A549 (cell line): ENCODE measurements around the gene TCF7L1. TPM values are rescaled to one million over a fixed set of nuclear protein-coding genes. Genes with fewer than 3 reads are reported as not detected.

ENCODE experiments used
- ATAC-seq, 2 experiments: fragments of 200-7000 bp in 1 of 2; fragments of >200 bp in 1 of 2; cut with Nextera tagmentation in 1 of 2; cut with Tn5 transposase in 1 of 2; 3 replicates each; pipeline versions ENCODE4 v1.8.0 to v1.9.1; 2018 to 2020; ENCODE audit warnings: mild to moderate bottlenecking in 1 of 2, moderate library complexity in 1 of 2
- CTCF ChIA-PET: fragments of 300-600 bp; sonication (Branson Sonifier 250); formaldehyde crosslinking; extraction: SDS; loops from one replicate; lab custom pipeline; 2021; ENCODE audit warnings: antibody characterized with exemption, inconsistent platforms; lab: Yijun Ruan, JAX
- POLR2A ChIA-PET: fragments of 350-600 bp; formaldehyde crosslinking; extraction: SDS; loops from one replicate; lab custom pipeline; 2021; ENCODE audit warnings: antibody characterized with exemption, inconsistent platforms; lab: Yijun Ruan, JAX
- DNase-seq, 2 experiments: peaks; one replicate each; pipeline versions ENCODE4 v3.0.0 to v3.0.0-alpha.2; 2011 to 2016; ENCODE audit warnings: low read depth in 1 of 2, low spot score in 1 of 2
- FAIRE-seq: peaks from 2 replicates; lab custom pipeline; 2011; peaks lifted over from hg19 to GRCh38; lab: Jason Lieb, UNC
- H3K27ac ChIP-seq, 2 experiments: fragments of >200 bp; sonication (Bioruptor Twin); formaldehyde crosslinking; 3 replicates each; pipeline ENCODE4 v1.5.1; 2016 to 2017
- H3K4me1 ChIP-seq: fragments of >200 bp; sonication (Bioruptor Twin); formaldehyde crosslinking; 3 replicates; pipeline ENCODE4 v1.6.1; 2016
- H3K4me2 ChIP-seq: fragments of >200 bp; sonication (Bioruptor Twin); formaldehyde crosslinking; 3 replicates; pipeline ENCODE4 v1.6.1; 2016
- H3K4me3 ChIP-seq: fragments of >200 bp; sonication (Bioruptor Twin); formaldehyde crosslinking; 3 replicates; pipeline ENCODE4 v1.5.1; 2016
- H3K9me3 ChIP-seq: fragments of >200 bp; sonication (Bioruptor Twin); formaldehyde crosslinking; 3 replicates; pipeline ENCODE4 v1.6.1; 2016
- BCL3 ChIP-seq: fragments of >200 bp; sonication (Bioruptor Twin); formaldehyde crosslinking; IDR thresholded peaks from 3 replicates; pipeline ENCODE4 v1.6.1; 2016
- BHLHE40 ChIP-seq: IDR thresholded peaks from 2 replicates; pipeline ENCODE4 v1.6.1; 2012; ENCODE audit warnings: low read depth, low read length, inconsistent platforms
- CHD4 ChIP-seq: fragments of 200-600 bp; sonication (generic); IDR thresholded peaks from 2 replicates; pipeline ENCODE4 v1.6.1; 2016; ENCODE audit warnings: antibody characterized with exemption, mild to moderate bottlenecking, borderline replicate concordance
- EHMT2 ChIP-seq: fragments of 200-600 bp; sonication (generic); IDR thresholded peaks from 2 replicates; pipeline ENCODE4 v1.6.1; 2016; ENCODE audit warnings: antibody characterized with exemption, low read depth, mild to moderate bottlenecking, moderate library complexity
- EP300 ChIP-seq, 2 experiments: fragments of >200 bp; sonication (Bioruptor Twin); formaldehyde crosslinking; IDR thresholded peaks; 2 replicates in 1 of 2; 3 replicates in 1 of 2; pipeline ENCODE4 v1.6.1; 2016 to 2017
- ESRRA ChIP-seq: fragments of 150-350 bp; IDR thresholded peaks from 2 replicates; pipeline ENCODE4 v1.6.1; 2014; ENCODE audit warnings: mild to moderate bottlenecking, low read length, borderline replicate concordance
- FOSL2 ChIP-seq, 2 experiments: fragments of 450-650 bp in 1 of 2; fragments of >200 bp in 1 of 2; sonication (Bioruptor Twin) in 1 of 2; formaldehyde crosslinking; IDR thresholded peaks; 2 replicates each; pipeline versions ENCODE4 v1.5.0 to v1.6.1; 2016 to 2020; ENCODE audit warnings: mild to moderate bottlenecking in 1 of 2, moderate library complexity in 1 of 2
- JUN ChIP-seq, 2 experiments: fragments of >200 bp; sonication (Bioruptor Twin); formaldehyde crosslinking; IDR thresholded peaks; 2 replicates in 1 of 2; 3 replicates in 1 of 2; pipeline ENCODE4 v1.6.1; 2016 to 2017
- MYC ChIP-seq: IDR thresholded peaks from 2 replicates; pipeline ENCODE4 v1.6.1; 2012; ENCODE audit warnings: mild to moderate bottlenecking, inconsistent platforms, low read length, improper control_type of control experiment, borderline replicate concordance
- NPAS2 ChIP-seq: fragments of 250-450 bp; sonication (Bioruptor Pico); IDR thresholded peaks from 2 replicates; pipeline ENCODE4 v1.8.0; 2022; ENCODE audit warnings: mild to moderate bottlenecking, moderate library complexity, borderline replicate concordance
- PBX3 ChIP-seq: IDR thresholded peaks from 2 replicates; pipeline ENCODE4 v1.6.1; 2012
- POLR2A ChIP-seq: IDR thresholded peaks from 2 replicates; pipeline ENCODE4 v1.6.1; 2012; ENCODE audit warnings: mild to moderate bottlenecking, low read length
- POLR2AphosphoS2 ChIP-seq: conservative IDR thresholded peaks from 2 replicates; pipeline ENCODE4 v1.6.1; 2012; ENCODE audit warnings: low read length, improper control_type of control experiment, inconsistent platforms
- RAD21 ChIP-seq, 2 experiments: fragments of >200 bp in 1 of 2; sonication (Bioruptor Twin) in 1 of 2; formaldehyde crosslinking in 1 of 2; IDR thresholded peaks in 1 of 2; conservative IDR thresholded peaks in 1 of 2; 2 replicates in 1 of 2; 3 replicates in 1 of 2; pipeline ENCODE4 v1.6.1; 2012 to 2018; ENCODE audit warnings: inconsistent platforms in 1 of 2
- RARB ChIP-seq: fragments of 250-450 bp; sonication (Bioruptor Pico); IDR thresholded peaks from 2 replicates; pipeline ENCODE4 v1.8.0; 2021; ENCODE audit warnings: mild to moderate bottlenecking, moderate library complexity
- RCOR1 ChIP-seq: fragments of 150-350 bp; IDR thresholded peaks from 2 replicates; pipeline ENCODE4 v1.6.1; 2014; ENCODE audit warnings: antibody characterized with exemption, low read length, low read depth
- RNF2 ChIP-seq: fragments of 200-600 bp; sonication (generic); IDR thresholded peaks from 2 replicates; pipeline ENCODE4 v1.6.1; 2016; ENCODE audit warnings: low read depth, mild to moderate bottlenecking, antibody characterized with exemption, moderate library complexity, borderline replicate concordance
- ZFP36 ChIP-seq: fragments of 450-650 bp; IDR thresholded peaks from 2 replicates; pipeline ENCODE4 v1.6.1; 2014; ENCODE audit warnings: borderline replicate concordance; ENCODE audit not compliant: partially characterized antibody
- WGBS: methylation state at CpG from one replicate; pipeline ENCODE4 v1.1.6; 2017; ENCODE audit errors: missing lambda C conversion rate; 5-methylcytosine and 5-hydroxymethylcytosine counted together
- polyA plus RNA-seq, 4 experiments: library from polyadenylated mRNA; depleted of rRNA in 3 of 4; stranded (reverse); fragments of >200 nt; fragmentation: RNase III in 1 of 4; extraction: RNeasy Plus Mini Kit Qiagen cat#74134 plus additional on column Dnase treatment in 1 of 4; gene quantifications; 2 replicates in 3 of 4; 3 replicates in 1 of 4; pipeline ENCODE4 v1.2.3, GENCODE V29; 2011 to 2017
- TF ChIP-seq, protein P1 (sequence below): IDR thresholded peaks from 2 replicates; pipeline ENCODE4 v1.6.1; 2012
- TF ChIP-seq, protein P2 (sequence below): fragments of 250-450 bp; sonication (Bioruptor Pico); IDR thresholded peaks from 2 replicates; pipeline ENCODE4 v1.5.0; 2020; ENCODE audit warnings: low read depth, mild to moderate bottlenecking, moderate library complexity

Gene TCF7L1
- polyA plus RNA-seq, 2 of the 4 experiments (the other 2 are of a cell fraction), result 0.68 to 4.4 TPM

DNA sequence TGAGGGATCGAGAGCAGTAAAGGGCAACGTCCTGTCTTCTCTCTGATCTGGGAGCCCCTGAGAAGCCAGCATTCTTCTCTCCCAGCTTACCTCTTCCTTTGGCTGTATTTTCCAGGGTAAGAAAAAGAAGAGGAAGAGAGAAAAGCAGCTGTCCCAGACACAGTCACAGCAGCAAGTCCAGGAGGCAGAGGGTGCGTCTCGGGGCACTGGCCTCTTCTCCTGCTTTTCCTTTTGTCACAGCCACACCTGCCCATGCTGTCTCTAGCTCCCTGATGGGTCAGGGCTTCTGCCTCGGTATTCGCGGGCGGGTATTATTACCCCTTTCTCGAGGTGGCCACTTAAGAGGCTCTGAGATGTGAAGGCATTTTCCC lies 174.3 kb downstream of the TCF7L1 start:
- Histone ChIP-seq H3K4me3 (no peak overlapping the region), H3K27ac (no peak overlapping the region), H3K4me2 (no peak overlapping the region), H3K4me1 (peaks cover 5% of the 10 kb centered on the region; the same call in 1 of the 3 replicates), H3K9me3 (no peaks in the 10 kb centered on the region)
- TF ChIP-seq, protein P1, sequence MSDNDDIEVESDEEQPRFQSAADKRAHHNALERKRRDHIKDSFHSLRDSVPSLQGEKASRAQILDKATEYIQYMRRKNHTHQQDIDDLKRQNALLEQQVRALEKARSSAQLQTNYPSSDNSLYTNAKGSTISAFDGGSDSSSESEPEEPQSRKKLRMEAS, result no peak
- TF ChIP-seq RCOR1, result no peak
- no peak for TF ChIP-seq RAD21 (conservative IDR thresholded peaks at IDR 0.05 in 1 of 2, IDR thresholded peaks at IDR 0.05 in 1 of 2)
- TF ChIP-seq CHD4, result no peak
- no peak for TF ChIP-seq ZFP36
- TF ChIP-seq RNF2, result no peak
- ChIA-PET CTCF (interaction anchor here (0.6 to 14.5 kb wide), 6 partner anchors 9 to 243 kb away, joined by 3 to 371 read pairs (median 4); no protein-coding TSS in a partner anchor), POLR2A (no interaction called here)
- ATAC-seq (no peak), DNase-seq (no peak), FAIRE-seq (no peak)
- WGBS, result 83% methylated on average over 9 of the region's 9 CpGs

GRCh38 chr2:85308201-85308600 lies 175.0 kb downstream of the TCF7L1 start:
- Histone ChIP-seq H3K4me2 (no peak overlapping the region), H3K4me3 (no peak overlapping the region), H3K27ac (no peak overlapping the region), H3K9me3 (no peaks in the 10 kb centered on the region), H3K4me1 (peaks cover 5% of the 10 kb centered on the region; the same call in 1 of the 3 replicates)
- POLR2A ChIA-PET, result no interaction called here
- ATAC-seq (no peak), FAIRE-seq (no peak), DNase-seq (no peak)
- CTCF ChIA-PET, result interaction anchor here (1.2 to 4.7 kb wide), 3 partner anchors 9 to 242 kb away, joined by 3 to 77 read pairs (median 4); no protein-coding TSS in a partner anchor
- TF ChIP-seq FOSL2 (IDR thresholded peaks at IDR 0.05) (0 out of 2 replicates have a peak, but pooled peaks have one; percentile 9), FOSL2 (CRISPR knock-in tag; IDR thresholded peaks at IDR 0.05) (no peak), EHMT2 (no peak)
- 86% methylated on average over 5 of the region's 6 CpGs for WGBS

DNA sequence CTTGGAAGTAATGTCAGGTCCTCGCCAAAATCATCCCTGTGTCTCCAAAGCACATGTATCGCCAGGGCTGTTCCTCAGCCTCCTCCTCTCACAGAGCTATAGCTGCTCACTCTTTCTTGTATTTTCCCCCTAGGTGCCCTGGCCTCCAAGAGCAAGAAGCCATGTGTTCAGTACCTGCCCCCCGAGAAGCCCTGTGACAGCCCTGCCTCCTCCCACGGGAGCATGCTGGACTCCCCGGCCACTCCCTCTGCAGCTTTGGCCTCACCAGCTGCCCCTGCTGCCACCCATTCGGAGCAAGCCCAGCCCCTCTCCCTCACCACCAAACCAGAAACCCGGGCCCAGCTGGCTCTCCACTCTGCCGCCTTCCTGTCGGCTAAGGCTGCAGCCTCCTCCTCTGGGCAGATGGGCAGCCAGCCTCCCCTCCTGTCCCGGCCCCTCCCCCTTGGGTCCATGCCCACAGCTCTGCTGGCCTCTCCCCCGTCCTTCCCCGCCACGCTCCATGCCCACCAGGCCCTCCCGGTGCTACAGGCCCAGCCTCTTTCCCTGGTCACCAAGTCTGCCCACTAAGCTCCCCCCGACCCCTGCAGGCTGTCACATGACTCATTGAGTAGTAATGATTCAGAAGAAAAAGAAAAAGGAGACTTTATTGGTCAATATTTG lies 175.8 kb downstream of the TCF7L1 start:
- ChIA-PET POLR2A (interaction anchor here (1.2 kb wide), 1 partner anchor 45 kb away, joined by 4 read pairs; the partner anchor contains the start of genes ELMOD3 and RETSAT), CTCF (interaction anchor here (1.2 to 4.7 kb wide), 4 partner anchors 10 to 243 kb away, joined by 3 to 77 read pairs (median 8); no protein-coding TSS in a partner anchor)
- H3K27ac ChIP-seq, result peak overlapping the region in 1 of 2 experiments; percentile 2; a peak in 1 of 6 replicates
- ATAC-seq (peak; percentile 21 to 35; a peak in 4 of 6 replicates), DNase-seq (no peak), FAIRE-seq (no peak)
- 73% methylated on average over 14 of the region's 15 CpGs for WGBS
- peaks cover 5% of the 10 kb centered on the region; the same call in 1 of the 3 replicates for H3K4me1 ChIP-seq
- H3K9me3 ChIP-seq, result no peaks in the 10 kb centered on the region
- TF ChIP-seq JUN (IDR thresholded peaks at IDR 0.05) (no peak), FOSL2 (IDR thresholded peaks at IDR 0.05) (no peak), FOSL2 (CRISPR knock-in tag; IDR thresholded peaks at IDR 0.05) (peak; percentile 19; the same call in 1 of the 2 replicates), MYC (no peak), RNF2 (no peak)
- no peak overlapping the region for H3K4me3 ChIP-seq
- no peak overlapping the region for H3K4me2 ChIP-seq

DNA sequence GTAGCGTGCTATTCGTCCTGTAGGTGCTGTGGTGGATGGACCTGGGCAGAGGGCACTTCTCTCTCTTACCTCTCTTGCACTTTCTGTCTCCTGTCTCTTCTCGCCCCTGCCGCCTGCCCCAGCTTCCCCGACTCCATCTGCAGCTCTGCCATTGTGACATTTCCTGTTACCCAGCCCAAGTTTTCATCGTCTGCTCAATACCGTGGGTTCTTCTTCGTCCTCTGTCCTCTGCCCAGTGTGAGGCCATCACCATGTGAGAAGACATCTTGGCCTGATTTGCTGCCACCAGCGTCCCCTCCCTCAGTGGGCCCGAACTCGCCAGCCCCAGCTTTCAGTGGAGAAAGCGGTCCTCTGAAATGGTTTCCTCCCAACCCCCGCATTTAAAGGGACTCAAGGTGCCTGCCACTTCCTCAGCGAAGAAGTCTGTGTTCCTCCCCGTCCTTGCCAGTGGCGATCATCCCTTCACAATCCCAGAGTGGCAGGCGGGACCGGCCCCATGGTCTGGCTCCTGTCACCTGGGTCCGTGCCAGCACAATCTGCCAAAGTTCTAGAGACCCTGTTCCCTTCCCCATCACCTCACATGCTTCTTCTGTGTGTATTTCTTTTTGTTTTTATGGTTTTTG lies 176.6 kb downstream of the TCF7L1 start:
- TF ChIP-seq POLR2AphosphoS2 (no peak), NPAS2 (CRISPR knock-in tag) (no peak), BCL3 (no peak), RCOR1 (no peak), BHLHE40 (no peak), PBX3 (no peak), EP300 (IDR thresholded peaks at IDR 0.05) (no peak), ESRRA (no peak), RARB (CRISPR knock-in tag) (no peak), MYC (no peak), POLR2A (no peak)
- TF ChIP-seq, protein P1, result no peak
- TF ChIP-seq, protein P2, sequence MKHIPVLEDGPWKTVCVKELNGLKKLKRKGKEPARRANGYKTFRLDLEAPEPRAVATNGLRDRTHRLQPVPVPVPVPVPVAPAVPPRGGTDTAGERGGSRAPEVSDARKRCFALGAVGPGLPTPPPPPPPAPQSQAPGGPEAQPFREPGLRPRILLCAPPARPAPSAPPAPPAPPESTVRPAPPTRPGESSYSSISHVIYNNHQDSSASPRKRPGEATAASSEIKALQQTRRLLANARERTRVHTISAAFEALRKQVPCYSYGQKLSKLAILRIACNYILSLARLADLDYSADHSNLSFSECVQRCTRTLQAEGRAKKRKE (CRISPR knock-in tag), result no peak
- Histone ChIP-seq H3K27ac (no peak overlapping the region), H3K4me2 (no peak overlapping the region), H3K4me3 (no peak overlapping the region), H3K4me1 (peaks cover 5% of the 10 kb centered on the region; the same call in 1 of the 3 replicates), H3K9me3 (no peaks in the 10 kb centered on the region)
- ChIA-PET CTCF (interaction anchor here (1.2 to 4.7 kb wide), 4 partner anchors 11 to 243 kb away, joined by 3 to 77 read pairs (median 8); no protein-coding TSS in a partner anchor), POLR2A (interaction anchor here (1.2 kb wide), 2 partner anchors 9 to 44 kb away, joined by 4 read pairs; partner anchors contain the start of genes ELMOD3 and RETSAT)
- no peak for FAIRE-seq
- no peak for ATAC-seq
- 87% methylated on average over 19 of the region's 19 CpGs for WGBS
- no peak for DNase-seq
